ENCODE results near the gene JMJD8. TPM values are rescaled to one million over a fixed set of nuclear protein-coding genes. Genes with fewer than 3 reads are reported as not detected.

The JMJD8 gene
- total and polyA plus RNA-seq, 2 donors from 2014 or later = 75.0 to 80.4 TPM

GRCh38 chr16:669666-670065 lies 14.5 kb downstream of the JMJD8 start:
- intact Hi-C loops (cut with DNase I) = no loop called here
- TF ChIP-seq, protein P1, sequence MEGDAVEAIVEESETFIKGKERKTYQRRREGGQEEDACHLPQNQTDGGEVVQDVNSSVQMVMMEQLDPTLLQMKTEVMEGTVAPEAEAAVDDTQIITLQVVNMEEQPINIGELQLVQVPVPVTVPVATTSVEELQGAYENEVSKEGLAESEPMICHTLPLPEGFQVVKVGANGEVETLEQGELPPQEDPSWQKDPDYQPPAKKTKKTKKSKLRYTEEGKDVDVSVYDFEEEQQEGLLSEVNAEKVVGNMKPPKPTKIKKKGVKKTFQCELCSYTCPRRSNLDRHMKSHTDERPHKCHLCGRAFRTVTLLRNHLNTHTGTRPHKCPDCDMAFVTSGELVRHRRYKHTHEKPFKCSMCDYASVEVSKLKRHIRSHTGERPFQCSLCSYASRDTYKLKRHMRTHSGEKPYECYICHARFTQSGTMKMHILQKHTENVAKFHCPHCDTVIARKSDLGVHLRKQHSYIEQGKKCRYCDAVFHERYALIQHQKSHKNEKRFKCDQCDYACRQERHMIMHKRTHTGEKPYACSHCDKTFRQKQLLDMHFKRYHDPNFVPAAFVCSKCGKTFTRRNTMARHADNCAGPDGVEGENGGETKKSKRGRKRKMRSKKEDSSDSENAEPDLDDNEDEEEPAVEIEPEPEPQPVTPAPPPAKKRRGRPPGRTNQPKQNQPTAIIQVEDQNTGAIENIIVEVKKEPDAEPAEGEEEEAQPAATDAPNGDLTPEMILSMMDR (IDR thresholded peaks at IDR 0.05; ENCODE audit: borderline replicate concordance, extremely low read depth, insufficient read depth) = no peak
- no peak for DNase-seq
- Histone ChIP-seq H3K4me3 (ENCODE audit: low read length in 3 of 3) (no peak overlapping the region), H3K9me3 (ENCODE audit: control insufficient read depth in 2 of 3, insufficient read depth in 1 of 3, low read length in 3 of 3) (no peaks in the 10 kb centered on the region), H3K27me3 (ENCODE audit: control insufficient read depth, insufficient read depth, low read length) (no peaks in the 10 kb centered on the region), H3K36me3 (ENCODE audit: control insufficient read depth in 2 of 3, insufficient read depth in 3 of 3, low read length in 3 of 3) (peaks cover 0 to 12% (median 10%) of the 10 kb centered on the region in 3 donors), H3K9ac (ENCODE audit: low read length in 3 of 3) (no peak overlapping the region), H3K27ac (ENCODE audit: low read depth in 2 of 2, low read length in 2 of 2) (no peak overlapping the region), H3K4me1 (ENCODE audit: control insufficient read depth in 2 of 3, insufficient read depth in 2 of 3, low read depth in 1 of 3, low read length in 3 of 3) (peaks cover 0 to 14% (median 4%) of the 10 kb centered on the region in 3 donors)
- FAIRE-seq = no peak

- no peak for FAIRE-seq
- Histone ChIP-seq H3K4me1 (ENCODE audit: control insufficient read depth in 2 of 3, insufficient read depth in 2 of 3, low read depth in 1 of 3, low read length in 3 of 3) (peaks cover 0 to 14% (median 4%) of the 10 kb centered on the region in 3 donors), H3K4me3 (ENCODE audit: low read length in 3 of 3) (peak overlapping the region; percentile 39 to 77 (median 49)), H3K9ac (ENCODE audit: low read length in 3 of 3) (peak overlapping the region in 2 of 3 donors; percentile 77 to 87), H3K9me3 (ENCODE audit: control insufficient read depth in 2 of 3, insufficient read depth in 1 of 3, low read length in 3 of 3) (no peaks in the 10 kb centered on the region), H3K27ac (ENCODE audit: low read depth in 2 of 2, low read length in 2 of 2) (peak overlapping the region; percentile 17 to 43), H3K27me3 (ENCODE audit: control insufficient read depth, insufficient read depth, low read length) (no peaks in the 10 kb centered on the region), H3K36me3 (ENCODE audit: control insufficient read depth in 2 of 3, insufficient read depth in 3 of 3, low read length in 3 of 3) (peaks cover 0 to 12% (median 10%) of the 10 kb centered on the region in 3 donors)
- TF ChIP-seq, protein P1 (IDR thresholded peaks at IDR 0.05; ENCODE audit: borderline replicate concordance, extremely low read depth, insufficient read depth) = no peak
- intact Hi-C loops (cut with DNase I) = no loop called here
- no peak for DNase-seq
Measured at GRCh38 chr16:668519-669171, 15.5 kb downstream of the JMJD8 start.

- FAIRE-seq (no peak), DNase-seq (peak; percentile 94 to 98 (median 96))
- Histone ChIP-seq H3K9ac (ENCODE audit: low read length in 3 of 3) (peak within 1 kb of the TSS in 2 of 3 donors; percentile 77 to 87), H3K27ac (ENCODE audit: low read depth in 2 of 2, low read length in 2 of 2) (peak within 1 kb of the TSS; percentile 17 to 43), H3K27me3 (ENCODE audit: control insufficient read depth, insufficient read depth, low read length) (no peaks in the 10 kb centered on the region), H3K36me3 (ENCODE audit: control insufficient read depth in 2 of 3, insufficient read depth in 3 of 3, low read length in 3 of 3) (peaks cover 0 to 12% (median 8%) of the 10 kb centered on the region in 3 donors), H3K9me3 (ENCODE audit: control insufficient read depth in 2 of 3, insufficient read depth in 1 of 3, low read length in 3 of 3) (no peaks in the 10 kb centered on the region), H3K4me1 (ENCODE audit: control insufficient read depth in 2 of 3, insufficient read depth in 2 of 3, low read depth in 1 of 3, low read length in 3 of 3) (peaks cover 0 to 14% (median 4%) of the 10 kb centered on the region in 3 donors), H3K4me3 (ENCODE audit: low read length in 3 of 3) (peak within 1 kb of the TSS; percentile 39 to 77 (median 49))
- intact Hi-C loops (cut with DNase I) = no loop called here
- TF ChIP-seq, protein P1 (IDR thresholded peaks at IDR 0.05; ENCODE audit: borderline replicate concordance, extremely low read depth, insufficient read depth) = peak; percentile 83
Measured at GRCh38 chr16:667780-668518, 16.2 kb downstream of the JMJD8 start, which contains the start of gene RHOT2. Gene RHOT2 (plus strand): TSS chr16:668132. CDS start chr16:668200, 68 bp downstream.

All from kidney (tissue), 14 donors.